Fibroblast of lung (primary cell): ENCODE measurements around the gene INPP5A. TPM values are rescaled to one million over a fixed set of nuclear protein-coding genes. Genes with fewer than 3 reads are reported as not detected.

Source experiments
- DNase-seq, 2 donors: peaks; one replicate each; pipeline versions ENCODE4 v3.0.0 to v3.0.0-alpha.2; 2010; ENCODE audit warnings: low read depth in 2 of 2
- H2AFZ ChIP-seq: 2 replicates; pipeline ENCODE4 v1.5.1; 2012; ENCODE audit warnings: low read length, control low read depth, inconsistent platforms
- H3K27ac ChIP-seq: 2 replicates; pipeline ENCODE4 v1.5.1; 2011; ENCODE audit warnings: low read length, control low read depth; ENCODE audit not compliant: insufficient read depth
- H3K27me3 ChIP-seq: 2 replicates; pipeline ENCODE4 v1.5.1; 2011; ENCODE audit warnings: mild to moderate bottlenecking, low read length; ENCODE audit not compliant: control insufficient read depth, insufficient read depth
- H3K36me3 ChIP-seq: 2 replicates; pipeline ENCODE4 v1.5.1; 2011; ENCODE audit warnings: low read length; ENCODE audit not compliant: control insufficient read depth, insufficient read depth
- H3K4me1 ChIP-seq: 2 replicates; pipeline ENCODE4 v1.5.1; 2011; ENCODE audit warnings: low read length; ENCODE audit not compliant: control insufficient read depth, insufficient read depth; ENCODE audit errors: extremely low read depth
- H3K4me2 ChIP-seq: 2 replicates; pipeline ENCODE4 v1.5.1; 2011; ENCODE audit warnings: low read length, control low read depth; ENCODE audit not compliant: insufficient read depth; ENCODE audit errors: extremely low read depth
- H3K4me3 ChIP-seq, 4 experiments: fragments of 200-600 bp in 1 of 4; sonication (generic) in 1 of 4; replicated peaks in 1 of 4; 2 replicates each; pipeline ENCODE4 v1.5.1; 2011 to 2016; ENCODE audit warnings: low read length in 4 of 4, low read depth in 3 of 4, mild to moderate bottlenecking in 3 of 4, control low read depth in 2 of 4, inconsistent platforms in 1 of 4, mixed read lengths in 1 of 4; ENCODE audit not compliant: insufficient read depth in 1 of 4; ENCODE audit errors: control extremely low read depth in 1 of 4
- H3K79me2 ChIP-seq: 2 replicates; pipeline ENCODE4 v1.5.1; 2012; ENCODE audit warnings: mild to moderate bottlenecking, low read length, inconsistent platforms; ENCODE audit not compliant: control insufficient read depth, insufficient read depth
- H3K9ac ChIP-seq: 2 replicates; pipeline ENCODE4 v1.5.1; 2011; ENCODE audit warnings: mild to moderate bottlenecking, low read length, control low read depth; ENCODE audit not compliant: insufficient read depth
- H3K9me3 ChIP-seq: 2 replicates; pipeline ENCODE4 v1.5.1; 2012; ENCODE audit warnings: low read depth, low read length; ENCODE audit not compliant: control insufficient read depth, insufficient read depth
- H4K20me1 ChIP-seq: 2 replicates; pipeline ENCODE4 v1.5.1; 2011; ENCODE audit warnings: low read length; ENCODE audit not compliant: control insufficient read depth, insufficient read depth; ENCODE audit errors: extremely low read depth
- EZH2 ChIP-seq: IDR thresholded peaks from 2 replicates; pipeline ENCODE4 v1.5.1; 2012; ENCODE audit warnings: low read length, control low read depth, mild to moderate bottlenecking; ENCODE audit errors: missing control alignments
- polyA plus RNA-seq, 2 donors: library from polyadenylated mRNA; depleted of rRNA in 1 of 2; stranded (reverse) in 1 of 2; unstranded in 1 of 2; fragments of >200 nt; gene quantifications; 2 replicates each; pipeline ENCODE4 v1.2.1, GENCODE V29; 2011 to 2012; ENCODE audit warnings: missing spikeins in 1 of 2
- total RNA-seq: library from RNA; depleted of rRNA; stranded (reverse); fragments of >200 nt; gene quantifications from 2 replicates; pipeline ENCODE4 v1.2.1, GENCODE V29; 2014
- TF ChIP-seq, protein P1 (sequence below), 2 donors: IDR thresholded peaks in 1 of 2; conservative IDR thresholded peaks in 1 of 2; 1 replicate in 1 of 2; 2 replicates in 1 of 2; pipeline ENCODE4 v1.5.1; 2011 to 2012; ENCODE audit warnings: low read length in 2 of 2, control low read depth in 1 of 2, inconsistent platforms in 1 of 2, low read depth in 1 of 2, mild to moderate bottlenecking in 1 of 2

The INPP5A gene
- total and polyA plus RNA-seq, 2 donors (not counting 1 experiment from before 2014, with no cell fraction given) = 24.6 to 39.9 TPM

DNA sequence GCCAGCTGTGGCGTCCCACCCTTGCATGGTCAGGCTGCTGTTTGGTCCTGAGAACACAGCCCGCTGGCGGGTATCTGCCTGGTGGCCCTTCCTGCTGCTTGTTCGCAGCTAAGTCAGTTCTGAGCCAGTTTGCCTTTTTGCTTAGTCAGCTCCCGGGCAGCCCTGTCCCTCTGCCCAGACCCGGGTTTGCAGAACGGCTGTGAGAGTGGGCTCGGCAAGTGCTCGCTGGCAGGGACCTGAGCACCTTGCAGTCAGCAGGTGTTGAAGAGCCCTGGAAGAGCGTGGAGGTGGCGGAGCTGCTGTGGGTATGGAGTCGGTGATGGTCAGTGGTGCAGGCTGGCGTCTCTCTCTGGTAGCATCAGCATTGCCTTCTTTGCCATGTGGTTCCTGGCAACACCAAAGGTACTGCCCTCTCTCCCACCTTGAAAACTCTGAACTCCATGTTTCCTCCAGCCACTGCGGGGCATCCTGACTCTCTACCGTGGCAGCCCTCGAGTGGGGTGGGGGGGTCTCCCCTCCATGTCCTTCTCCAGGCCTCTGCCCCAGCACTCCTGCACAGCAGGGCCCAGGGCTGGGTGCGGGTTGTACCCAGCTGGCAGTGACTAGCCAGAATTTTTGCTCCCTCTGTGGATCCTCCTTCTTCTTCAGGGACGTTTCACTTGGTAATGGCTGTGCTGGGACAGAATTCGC is 4.6 kb downstream of the INPP5A start:
- no peaks in the 10 kb centered on the region for H4K20me1 ChIP-seq
- peaks cover 80% of the 10 kb centered on the region for H3K79me2 ChIP-seq
- no peak for DNase-seq
- H3K9me3 ChIP-seq = no peaks in the 10 kb centered on the region
- H3K4me3 ChIP-seq = no peak overlapping the region
- TF ChIP-seq, protein P1, sequence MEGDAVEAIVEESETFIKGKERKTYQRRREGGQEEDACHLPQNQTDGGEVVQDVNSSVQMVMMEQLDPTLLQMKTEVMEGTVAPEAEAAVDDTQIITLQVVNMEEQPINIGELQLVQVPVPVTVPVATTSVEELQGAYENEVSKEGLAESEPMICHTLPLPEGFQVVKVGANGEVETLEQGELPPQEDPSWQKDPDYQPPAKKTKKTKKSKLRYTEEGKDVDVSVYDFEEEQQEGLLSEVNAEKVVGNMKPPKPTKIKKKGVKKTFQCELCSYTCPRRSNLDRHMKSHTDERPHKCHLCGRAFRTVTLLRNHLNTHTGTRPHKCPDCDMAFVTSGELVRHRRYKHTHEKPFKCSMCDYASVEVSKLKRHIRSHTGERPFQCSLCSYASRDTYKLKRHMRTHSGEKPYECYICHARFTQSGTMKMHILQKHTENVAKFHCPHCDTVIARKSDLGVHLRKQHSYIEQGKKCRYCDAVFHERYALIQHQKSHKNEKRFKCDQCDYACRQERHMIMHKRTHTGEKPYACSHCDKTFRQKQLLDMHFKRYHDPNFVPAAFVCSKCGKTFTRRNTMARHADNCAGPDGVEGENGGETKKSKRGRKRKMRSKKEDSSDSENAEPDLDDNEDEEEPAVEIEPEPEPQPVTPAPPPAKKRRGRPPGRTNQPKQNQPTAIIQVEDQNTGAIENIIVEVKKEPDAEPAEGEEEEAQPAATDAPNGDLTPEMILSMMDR (conservative IDR thresholded peaks at IDR 0.05 in 1 of 2, IDR thresholded peaks at IDR 0.05 in 1 of 2; ENCODE audit: low read depth in 1 of 2, low read length in 2 of 2) = no peak
- no peak for TF ChIP-seq EZH2
- H3K27me3 ChIP-seq = no peaks in the 10 kb centered on the region
- H2AFZ ChIP-seq = no peak overlapping the region
- no peak overlapping the region for H3K9ac ChIP-seq
- H3K36me3 ChIP-seq = no peaks in the 10 kb centered on the region
- no peak overlapping the region for H3K4me2 ChIP-seq
- H3K27ac ChIP-seq = no peak overlapping the region
- H3K4me1 ChIP-seq = peaks cover 12% of the 10 kb centered on the region

DNA sequence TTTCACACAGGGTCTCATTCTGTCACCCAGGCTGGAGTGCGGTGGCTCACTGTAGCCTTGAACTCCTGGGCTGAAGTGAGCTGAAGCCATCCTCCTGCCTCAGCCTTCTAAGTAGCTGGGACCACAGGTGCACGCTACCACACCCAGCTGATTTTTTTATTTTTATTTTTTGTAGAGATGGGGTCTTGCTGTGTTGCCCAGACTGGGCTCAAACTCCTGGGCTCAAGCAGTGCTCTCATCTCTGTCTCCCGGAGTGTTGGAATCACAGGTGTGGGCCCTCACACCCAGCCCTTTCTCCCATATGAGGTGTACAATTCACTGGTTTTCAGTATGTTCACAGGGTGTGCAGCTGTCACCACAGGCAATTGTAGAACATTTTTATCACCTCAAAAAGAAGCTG is 5.2 kb downstream of the INPP5A start:
- Histone ChIP-seq H3K4me1 (peaks cover 12% of the 10 kb centered on the region), H3K9me3 (no peaks in the 10 kb centered on the region), H3K27me3 (no peaks in the 10 kb centered on the region), H2AFZ (no peak overlapping the region), H4K20me1 (no peaks in the 10 kb centered on the region), H3K4me3 (no peak overlapping the region), H3K4me2 (no peak overlapping the region), H3K79me2 (peaks cover 84% of the 10 kb centered on the region), H3K36me3 (no peaks in the 10 kb centered on the region), H3K27ac (no peak overlapping the region), H3K9ac (no peak overlapping the region)
- no peak for DNase-seq
- no peak for TF ChIP-seq EZH2
- TF ChIP-seq, protein P1 (conservative IDR thresholded peaks at IDR 0.05 in 1 of 2, IDR thresholded peaks at IDR 0.05 in 1 of 2; ENCODE audit: low read depth in 1 of 2, low read length in 2 of 2) = no peak

DNA sequence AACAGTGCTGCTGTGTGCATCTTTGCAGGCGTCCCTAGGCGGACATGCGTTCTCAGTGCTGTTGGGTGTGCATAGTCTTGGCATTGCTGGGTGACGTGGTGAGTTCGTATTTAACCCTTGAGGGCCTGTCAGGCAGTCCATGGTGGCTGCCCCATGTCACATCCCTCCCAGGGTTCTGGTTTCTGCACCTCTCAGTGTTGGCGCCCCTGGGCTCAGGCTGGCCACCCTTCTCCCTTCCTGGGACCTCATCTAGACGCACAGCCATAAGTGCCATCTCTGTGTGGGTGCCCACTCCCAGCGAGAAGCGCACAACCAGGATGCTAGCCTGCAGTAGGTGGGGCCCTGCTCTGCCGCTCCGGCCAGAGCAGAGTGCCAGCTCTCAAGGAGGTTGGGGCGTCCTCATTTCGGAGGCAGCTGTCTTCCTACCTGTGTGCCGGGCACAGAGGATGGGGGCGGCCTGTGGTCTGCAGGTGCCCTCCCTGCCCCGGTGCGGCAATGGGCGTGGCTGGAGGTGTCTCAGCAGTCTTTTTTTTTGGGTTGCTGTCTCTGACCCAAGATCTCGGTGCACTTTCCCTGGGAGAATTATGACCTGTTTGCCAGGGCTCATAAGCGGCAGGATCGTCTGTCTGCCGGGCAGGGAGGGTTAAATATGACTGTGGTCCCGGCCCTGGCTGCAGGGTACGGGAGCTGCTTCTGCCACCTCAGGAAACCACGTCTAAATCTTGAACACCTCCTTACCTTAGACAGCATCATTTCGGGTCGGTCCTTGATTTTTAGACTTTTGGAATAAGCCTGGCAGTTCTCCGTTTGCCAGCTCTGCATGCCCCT is 6.5 kb downstream of the INPP5A start:
- Histone ChIP-seq H3K36me3 (no peaks in the 10 kb centered on the region), H2AFZ (no peak overlapping the region), H3K4me3 (no peak overlapping the region), H3K9me3 (no peaks in the 10 kb centered on the region), H3K27me3 (no peaks in the 10 kb centered on the region), H3K4me2 (no peak overlapping the region), H4K20me1 (no peaks in the 10 kb centered on the region), H3K4me1 (peaks cover 5% of the 10 kb centered on the region), H3K27ac (no peak overlapping the region), H3K9ac (no peak overlapping the region), H3K79me2 (peaks cover 78% of the 10 kb centered on the region)
- DNase-seq = no peak
- TF ChIP-seq EZH2 = no peak
- TF ChIP-seq, protein P1 (conservative IDR thresholded peaks at IDR 0.05 in 1 of 2, IDR thresholded peaks at IDR 0.05 in 1 of 2; ENCODE audit: low read depth in 1 of 2, low read length in 2 of 2) = no peak
